Cardiac muscle cell (in vitro differentiated cells and primary cell): ENCODE results near the gene PLD1. TPM values are rescaled to one million over a fixed set of nuclear protein-coding genes. Genes with fewer than 3 reads are reported as not detected.

Experiments used
- DNase-seq, 2 donors: peaks; one replicate each; pipeline versions ENCODE4 v3.0.0 to v3.0.0-alpha.2; 2010 to 2017; ENCODE audit warnings: low read depth in 1 of 2, low spot score in 1 of 2
- H3K27ac ChIP-seq: fragments of 200-600 bp; sonication (generic); 2 replicates; pipeline ENCODE4 v1.5.1; 2016
- H3K27me3 ChIP-seq: fragments of 200-600 bp; sonication (generic); 2 replicates; pipeline ENCODE4 v1.6.0; 2016; ENCODE audit warnings: control low read depth
- H3K36me3 ChIP-seq: fragments of 200-600 bp; sonication (generic); 2 replicates; pipeline ENCODE4 v1.5.1; 2016; ENCODE audit warnings: control low read depth
- H3K4me1 ChIP-seq: fragments of 200-600 bp; sonication (generic); 2 replicates; pipeline ENCODE4 v1.8.1; 2017; ENCODE audit warnings: low read depth, mild to moderate bottlenecking, mixed run types
- H3K4me3 ChIP-seq: fragments of 200-600 bp; sonication (generic); 2 replicates; pipeline ENCODE4 v1.5.1; 2016; ENCODE audit warnings: mild to moderate bottlenecking
- H3K9me3 ChIP-seq: fragments of 200-600 bp; sonication (generic); 2 replicates; pipeline ENCODE4 v1.5.1; 2017; ENCODE audit warnings: low read depth, mild to moderate bottlenecking, control low read depth
- CTCF ChIP-seq: IDR thresholded peaks from 2 replicates; pipeline ENCODE4 v1.5.1; 2012; ENCODE audit warnings: low read depth, mild to moderate bottlenecking, low read length
- polyA plus RNA-seq: library from polyadenylated mRNA; unstranded; fragments of >200 nt; fragmentation: Nextera tagmentation; extraction: Ambion mirVana; gene quantifications from 2 replicates; pipeline ENCODE4 v1.2.1, GENCODE V29; 2016
- total RNA-seq: library from RNA; depleted of rRNA; stranded (reverse); fragments of >200 nt; gene quantifications from 2 replicates; pipeline ENCODE4 v1.2.3, GENCODE V29; 2016

PLD1 gene
- total and polyA plus RNA-seq, 2 experiments from 2014 or later, result 18.3 to 35.1 TPM

- Histone ChIP-seq H3K4me1 (no peaks in the 10 kb centered on the region), H3K27me3 (no peaks in the 10 kb centered on the region), H3K9me3 (no peaks in the 10 kb centered on the region), H3K27ac (no peak overlapping the region), H3K36me3 (peaks cover 16% of the 10 kb centered on the region), H3K4me3 (no peak overlapping the region)
- DNase-seq, result no peak
- TF ChIP-seq CTCF, result no peak
Measured at GRCh38 chr3:171688002-171688401, 122.3 kb downstream of the PLD1 start.

- Histone ChIP-seq H3K27ac (no peak overlapping the region), H3K27me3 (no peaks in the 10 kb centered on the region), H3K9me3 (no peaks in the 10 kb centered on the region), H3K4me1 (no peaks in the 10 kb centered on the region), H3K4me3 (no peak overlapping the region), H3K36me3 (peaks cover 16% of the 10 kb centered on the region)
- no peak for TF ChIP-seq CTCF
- no peak for DNase-seq
Measured at GRCh38 chr3:171687581-171687980, 122.7 kb downstream of the PLD1 start.

- no peak for TF ChIP-seq CTCF
Measured at GRCh38 chr3:171687064-171687463, 123.2 kb downstream of the PLD1 start.

GRCh38 chr3:171685116-171685895, 125.0 kb downstream of the PLD1 start:
- H3K27ac ChIP-seq, result no peak overlapping the region
- H3K27me3 ChIP-seq, result no peaks in the 10 kb centered on the region
- DNase-seq, result no peak

More at GRCh38 chr3:171687064-171687463, 123.2 kb downstream of the PLD1 start:
- no peak for DNase-seq
- Histone ChIP-seq H3K9me3 (no peaks in the 10 kb centered on the region), H3K27me3 (no peaks in the 10 kb centered on the region), H3K4me3 (no peak overlapping the region), H3K27ac (no peak overlapping the region), H3K36me3 (peaks cover 16% of the 10 kb centered on the region), H3K4me1 (no peaks in the 10 kb centered on the region)

GRCh38 chr3:171684221-171684620, 126.1 kb downstream of the PLD1 start:
- TF ChIP-seq CTCF, result no peak
- no peaks in the 10 kb centered on the region for H3K27me3 ChIP-seq
- H3K4me1 ChIP-seq, result no peaks in the 10 kb centered on the region
- no peaks in the 10 kb centered on the region for H3K9me3 ChIP-seq
- no peak overlapping the region for H3K27ac ChIP-seq
- DNase-seq, result no peak
- peaks cover 11% of the 10 kb centered on the region for H3K36me3 ChIP-seq
- no peak overlapping the region for H3K4me3 ChIP-seq

More at GRCh38 chr3:171685116-171685895, 125.0 kb downstream of the PLD1 start:
- Histone ChIP-seq H3K4me1 (no peaks in the 10 kb centered on the region), H3K9me3 (no peaks in the 10 kb centered on the region), H3K4me3 (no peak overlapping the region), H3K36me3 (peaks cover 13% of the 10 kb centered on the region)
- TF ChIP-seq CTCF, result no peak
